Natural killer cell treated with Interleukin-12 subunit alpha and Interleukin-12 subunit beta and Interleukin-15 and Interleukin-18, amount 100 ng/mL, for 72 hours (primary cell): ENCODE data around the gene KIR2DL1. TPM values are rescaled to one million over a fixed set of nuclear protein-coding genes. Genes with fewer than 3 reads are reported as not detected.
"Not testable (repeated sequence)": the region's sequence is repeated elsewhere in the genome, so short reads cannot be mapped to it uniquely, and the experiment has no call there.

Source experiments
- ATAC-seq, 2 donors: fragments of 150-1000 bp; cut with Tn5 transposase in 1 of 2; sonication (Bioruptor Pico), chemical (Tn5 transposase) in 1 of 2; 2 replicates each; pipeline ENCODE4 v1.10.0; 2021
- DNase-seq: peaks from one replicate; pipeline ENCODE4 v3.0.0; 2022; ENCODE audit warnings: low spot score
- H3K27ac Mint-ChIP-seq, 2 donors: 1 replicate in 1 of 2; 2 replicates in 1 of 2; pipeline ENCODE4 v1.8.0; 2022; ENCODE audit warnings: mixed read lengths in 2 of 2, mild to moderate bottlenecking in 1 of 2, moderate library complexity in 1 of 2
- H3K27me3 Mint-ChIP-seq, 2 donors: 1 replicate in 1 of 2; 2 replicates in 1 of 2; pipeline ENCODE4 v1.8.0; 2022; ENCODE audit warnings: mixed read lengths in 2 of 2
- H3K36me3 Mint-ChIP-seq: one replicate; pipeline ENCODE4 v1.8.0; 2022; ENCODE audit warnings: mixed read lengths
- H3K4me1 Mint-ChIP-seq, 2 donors: 1 replicate in 1 of 2; 2 replicates in 1 of 2; pipeline ENCODE4 v1.8.0; 2022; ENCODE audit warnings: low read depth in 2 of 2, mixed read lengths in 2 of 2, mild to moderate bottlenecking in 1 of 2
- H3K4me3 Mint-ChIP-seq: one replicate; pipeline ENCODE4 v1.8.0; 2022; ENCODE audit warnings: mixed read lengths
- H3K9me3 Mint-ChIP-seq: 2 replicates; pipeline ENCODE4 v1.8.0; 2022; ENCODE audit warnings: mixed read lengths
- total RNA-seq, 2 donors: library from RNA; stranded (reverse); gene quantifications; one replicate each; pipeline ENCODE4 v1.2.3, GENCODE V29; 2022

The KIR2DL1 gene
- total RNA-seq, 2 donors from 2014 or later, result 11.4 to 19.5 TPM

- ATAC-seq, result peak in 1 of 2 donors; percentile 40
- not testable (repeated sequence) for H3K27me3 Mint-ChIP-seq, H3K9me3 Mint-ChIP-seq, H3K36me3 Mint-ChIP-seq, DNase-seq
- peaks cover 45 to 48% of the 10 kb centered on the region in 2 donors for H3K4me1 Mint-ChIP-seq
- peak within 1 kb of the TSS; percentile 92 to 95 for H3K27ac Mint-ChIP-seq
- H3K4me3 Mint-ChIP-seq, result peak within 1 kb of the TSS; percentile 87
Observed at GRCh38 chr19:54816251-54816650, 46.7 kb downstream of the KIR2DL1 start, which contains the start of gene KIR3DL1. KIR3DL1 (plus strand) TSS chr19:54816468.

GRCh38 chr19:54817670-54818536 is 48.3 kb downstream of the KIR2DL1 start:
- Mint-ChIP-seq H3K27me3 (peaks cover 3 to 7% of the 10 kb centered on the region in 2 donors), H3K4me1 (peaks cover 45 to 46% of the 10 kb centered on the region in 2 donors), H3K36me3 (no peaks in the 10 kb centered on the region), H3K4me3 (peak overlapping the region; percentile 87), H3K27ac (peak overlapping the region; percentile 92 to 95), H3K9me3 (no peaks in the 10 kb centered on the region)
- no peak for DNase-seq
- peak; percentile 56 to 75 for ATAC-seq

GRCh38 chr19:54824416-54824815 is 54.8 kb downstream of the KIR2DL1 start:
- H3K27me3 Mint-ChIP-seq, result peaks cover 5 to 12% of the 10 kb centered on the region in 2 donors
- not testable (repeated sequence) for H3K36me3 Mint-ChIP-seq, H3K27ac Mint-ChIP-seq, H3K4me3 Mint-ChIP-seq, ATAC-seq, H3K9me3 Mint-ChIP-seq, DNase-seq
- H3K4me1 Mint-ChIP-seq, result peaks cover 9 to 18% of the 10 kb centered on the region in 2 donors

- Mint-ChIP-seq H3K4me1 (peaks cover 7 to 15% of the 10 kb centered on the region in 2 donors), H3K27me3 (peaks cover 5 to 12% of the 10 kb centered on the region in 2 donors)
- H3K27ac Mint-ChIP-seq, H3K4me3 Mint-ChIP-seq, ATAC-seq, H3K36me3 Mint-ChIP-seq, DNase-seq, H3K9me3 Mint-ChIP-seq: not testable (repeated sequence)
Observed at GRCh38 chr19:54825326-54825725, 55.7 kb downstream of the KIR2DL1 start.

GRCh38 chr19:54828064-54828463 is 58.5 kb downstream of the KIR2DL1 start:
- not testable (repeated sequence) for H3K36me3 Mint-ChIP-seq, H3K9me3 Mint-ChIP-seq, ATAC-seq, H3K27me3 Mint-ChIP-seq, DNase-seq, H3K4me3 Mint-ChIP-seq
- peak overlapping the region in 1 of 2 donors; percentile 31 for H3K27ac Mint-ChIP-seq
- peaks cover 16 to 17% of the 10 kb centered on the region in 2 donors for H3K4me1 Mint-ChIP-seq

- H3K27me3 Mint-ChIP-seq, DNase-seq, H3K36me3 Mint-ChIP-seq, H3K9me3 Mint-ChIP-seq, ATAC-seq: not testable (repeated sequence)
- H3K4me3 Mint-ChIP-seq, result peak within 1 kb of the TSS; percentile 94
- H3K27ac Mint-ChIP-seq, result peak within 1 kb of the TSS; percentile 80 to 98
- peaks cover 42 to 48% of the 10 kb centered on the region in 2 donors for H3K4me1 Mint-ChIP-seq
Observed at GRCh38 chr19:54832496-54832895, 62.9 kb downstream of the KIR2DL1 start, which contains the start of gene KIR2DS4. KIR2DS4 (plus strand) TSS chr19:54832676.

Other genes with a start within 250 kb of the KIR2DL1 start
- gene LILRA2, start 196.0 kb upstream of the KIR2DL1 start, total RNA-seq, result 1 to 10 TPM in 1 of 2 donors, not detected in 1; 2.5 TPM
- gene LILRA1, start 176.2 kb upstream of the KIR2DL1 start, total RNA-seq, result under 1 TPM in 1 of 2 donors, not detected in 1; 0.31 TPM
- 10 to 100 TPM; 17.2 to 22.7 TPM for gene LILRB1, start 139.3 kb upstream of the KIR2DL1 start, total RNA-seq
- gene LILRB4, start 106.8 kb upstream of the KIR2DL1 start, total RNA-seq, result not detected
- under 1 TPM in 1 of 2 donors, not detected in 1; 0.33 TPM for gene KIR3DL3, start 45.4 kb upstream of the KIR2DL1 start, total RNA-seq
- 10 to 100 TPM; 11.7 to 14.6 TPM for gene KIR2DL3, start 31.3 kb upstream of the KIR2DL1 start, total RNA-seq
- gene KIR2DL4, start 33.8 kb downstream of the KIR2DL1 start, total RNA-seq, result 1 to 10 TPM; 4.2 to 6.6 TPM
- 10 to 100 TPM; 27.4 to 31.2 TPM for gene KIR3DL1, start 46.7 kb downstream of the KIR2DL1 start, total RNA-seq
- gene KIR2DS4, start 62.9 kb downstream of the KIR2DL1 start, total RNA-seq, result 10 to 100 TPM; 15.7 to 28.7 TPM
- 10 to 100 TPM; 10.3 to 51.2 TPM for gene KIR3DL2, start 80.7 kb downstream of the KIR2DL1 start, total RNA-seq
- not detected for gene FCAR, start 104.4 kb downstream of the KIR2DL1 start, total RNA-seq
- 100 to 1,000 TPM in 1 of 2 donors, 10 to 100 TPM in 1; 81.6 to 253 TPM for gene NCR1, start 136.4 kb downstream of the KIR2DL1 start, total RNA-seq
- gene NLRP7, start 177.7 kb downstream of the KIR2DL1 start, total RNA-seq, result 1 to 10 TPM; 1.1 to 1.2 TPM
- 100 to 1,000 TPM in 1 of 2 donors, 10 to 100 TPM in 1; 50.3 to 154 TPM for gene NLRP2, start 196.6 kb downstream of the KIR2DL1 start, total RNA-seq